Endothelial cell of umbilical vein (primary cell): ENCODE measurements around the gene BCL2. TPM values are rescaled to one million over a fixed set of nuclear protein-coding genes. Genes with fewer than 3 reads are reported as not detected.

Source experiments
- BruUV-seq: library from RNA; stranded (reverse); fragments of 400-500 nt; replicated peaks from 2 replicates; lab custom pipeline; 2021; lab: Mats Ljungman, UMichigan
- CTCF ChIA-PET: fragments of 300-600, 350-600 bp; sonication (Branson Sonifier 250); formaldehyde crosslinking; loops from one replicate; lab custom pipeline; 2021; ENCODE audit warnings: antibody characterized with exemption, inconsistent platforms; lab: Charles Lee
- POLR2A ChIA-PET: fragments of 300-600, 350-600 bp; sonication (Branson Sonifier 250); formaldehyde crosslinking; loops from one replicate; lab custom pipeline; 2021; ENCODE audit warnings: antibody characterized with exemption, inconsistent platforms; lab: Charles Lee
- DNase-seq: peaks from one replicate; pipeline ENCODE4 v3.0.0-alpha.2; 2011; ENCODE audit warnings: low read depth, low spot score
- FAIRE-seq: peaks from 2 replicates; lab custom pipeline; 2011; peaks lifted over from hg19 to GRCh38; lab: Jason Lieb, UNC
- H2AFZ ChIP-seq: 2 replicates; pipeline ENCODE4 v1.6.0; 2012; ENCODE audit warnings: low read depth, low read length, control low read depth, inconsistent platforms
- H3K27ac ChIP-seq: 2 replicates; pipeline ENCODE4 v1.5.1; 2011; ENCODE audit warnings: low read depth, mild to moderate bottlenecking, control low read depth, low read length, moderate library complexity; ENCODE audit not compliant: insufficient read depth
- H3K27me3 ChIP-seq, 2 experiments: 2 replicates each; pipeline versions ENCODE4 v1.6.0 to v1.6.1; 2011; ENCODE audit warnings: low read length in 2 of 2, mixed read lengths in 1 of 2; ENCODE audit not compliant: control insufficient read depth in 2 of 2, insufficient read depth in 2 of 2
- H3K36me3 ChIP-seq, 2 experiments: 2 replicates in 1 of 2; 3 replicates in 1 of 2; pipeline ENCODE4 v1.5.1; 2011; ENCODE audit warnings: low read length in 2 of 2, mild to moderate bottlenecking in 1 of 2, moderate library complexity in 1 of 2; ENCODE audit not compliant: control insufficient read depth in 2 of 2, insufficient read depth in 2 of 2; ENCODE audit errors: extremely low read depth in 1 of 2
- H3K4me1 ChIP-seq: 3 replicates; pipeline ENCODE4 v1.5.1; 2011; ENCODE audit warnings: mild to moderate bottlenecking, low read length; ENCODE audit not compliant: control insufficient read depth, insufficient read depth; ENCODE audit errors: extremely low read depth
- H3K4me2 ChIP-seq: 2 replicates; pipeline ENCODE4 v1.6.1; 2011; ENCODE audit warnings: low read length, control low read depth, mixed read lengths; ENCODE audit not compliant: insufficient read depth
- H3K4me3 ChIP-seq, 3 experiments: fragments of 200-600 bp in 1 of 3; sonication (generic), shearing (Covaris generic) in 1 of 3; replicated peaks in 1 of 3; 2 replicates each; pipeline ENCODE4 v1.5.1; 2011 to 2016; ENCODE audit warnings: control low read depth in 3 of 3, low read length in 3 of 3, mild to moderate bottlenecking in 2 of 3, inconsistent platforms in 1 of 3, low read depth in 1 of 3, moderate library complexity in 1 of 3; ENCODE audit not compliant: insufficient read depth in 1 of 3
- H3K79me2 ChIP-seq: 2 replicates; pipeline ENCODE4 v1.6.0; 2012; ENCODE audit warnings: low read length, inconsistent platforms; ENCODE audit not compliant: control insufficient read depth, insufficient read depth
- H3K9ac ChIP-seq: replicated peaks from 2 replicates; pipeline ENCODE3; 2011; ENCODE audit warnings: low read length, control low read depth; ENCODE audit not compliant: insufficient read depth; ENCODE audit errors: extremely low read depth
- H3K9me1 ChIP-seq: replicated peaks from 3 replicates; pipeline ENCODE4 v1.6.0; 2011; ENCODE audit warnings: mild to moderate bottlenecking, low read length; ENCODE audit not compliant: control insufficient read depth, insufficient read depth; ENCODE audit errors: extremely low read depth
- H3K9me3 ChIP-seq: replicated peaks from 2 replicates; pipeline ENCODE4 v1.5.1; 2012; ENCODE audit warnings: low read length, inconsistent platforms; ENCODE audit not compliant: control insufficient read depth, insufficient read depth
- H4K20me1 ChIP-seq: replicated peaks from 2 replicates; pipeline ENCODE3; 2011; ENCODE audit warnings: mild to moderate bottlenecking, low read length; ENCODE audit not compliant: control insufficient read depth, insufficient read depth; ENCODE audit errors: extremely low read depth
- CTCF ChIP-seq, 2 donors: IDR thresholded peaks; 1 replicate in 1 of 2; 2 replicates in 1 of 2; pipeline ENCODE4 v1.5.1; 2011; ENCODE audit warnings: low read length in 2 of 2, mild to moderate bottlenecking in 2 of 2, moderate library complexity in 2 of 2, control low read depth in 1 of 2, inconsistent platforms in 1 of 2, low read depth in 1 of 2; ENCODE audit not compliant: insufficient read depth in 1 of 2; ENCODE audit errors: extremely low read depth in 1 of 2
- EZH2 ChIP-seq: IDR thresholded peaks from 2 replicates; pipeline ENCODE4 v1.6.1; 2012; ENCODE audit warnings: borderline replicate concordance, low read depth, mild to moderate bottlenecking, moderate library complexity, low read length, inconsistent platforms; ENCODE audit not compliant: severe bottlenecking
- FOS ChIP-seq: IDR thresholded peaks from 2 replicates; pipeline ENCODE4 v1.6.1; 2011; ENCODE audit warnings: mild to moderate bottlenecking, low read length, moderate library complexity, borderline replicate concordance; ENCODE audit not compliant: insufficient read depth
- GATA2 ChIP-seq: IDR thresholded peaks from 2 replicates; pipeline ENCODE4 v1.7.0; 2011; ENCODE audit warnings: low read depth, mild to moderate bottlenecking, moderate library complexity, mixed read lengths, low read length; ENCODE audit not compliant: insufficient read length, insufficient read depth
- JUN ChIP-seq: IDR thresholded peaks from 2 replicates; pipeline ENCODE4 v1.6.1; 2011; ENCODE audit warnings: borderline replicate concordance, low read depth; ENCODE audit not compliant: insufficient read length, insufficient read depth
- MYC ChIP-seq: IDR thresholded peaks from one replicate; pipeline ENCODE4 v1.6.1; 2011; ENCODE audit warnings: mild to moderate bottlenecking, low read depth, low read length
- POLR2A ChIP-seq: IDR thresholded peaks from 2 replicates; pipeline ENCODE4 v1.6.1; 2012; ENCODE audit warnings: low read depth, mild to moderate bottlenecking, control low read depth, low read length
- POLR2AphosphoS5 ChIP-seq: IDR thresholded peaks from 2 replicates; pipeline ENCODE4 v1.6.1; 2012; ENCODE audit warnings: low read depth, mild to moderate bottlenecking, control low read depth, low read length, moderate library complexity; ENCODE audit not compliant: insufficient read depth
- dilution Hi-C: fragments of 300-500 bp; cut with MboI; formaldehyde crosslinking; loops from one replicate; pipeline ENCODE4 v1.15.0; 2019; ENCODE audit warnings: low sequenced_read_pairs; ENCODE audit not compliant: extremely low pct_ligation_motif_present
- intact Hi-C: fragments of 100-400 bp; cut with micrococcal nuclease; formaldehyde crosslinking; loops from one replicate; pipeline ENCODE4 v1.10.0; 2022
- polyA plus RNA-seq, 4 experiments: library from polyadenylated mRNA; depleted of rRNA in 3 of 4; stranded (reverse) in 3 of 4; unstranded in 1 of 4; fragments of >200 nt; gene quantifications; 2 replicates each; pipeline versions ENCODE4 v1.2.1 to v1.2.3, GENCODE V29; 2011 to 2012; ENCODE audit warnings: missing spikeins in 1 of 4
- total RNA-seq: library from RNA; stranded (reverse); gene quantifications from 2 replicates; pipeline ENCODE4 v1.2.3, GENCODE V29; 2021
- TF ChIP-seq, protein P1 (sequence below): IDR thresholded peaks from 2 replicates; pipeline ENCODE4 v1.6.1; 2011; ENCODE audit not compliant: insufficient read depth, insufficient read length

BCL2 gene
- total and polyA plus RNA-seq, 2 donors (not counting 3 experiments of a cell fraction or from before 2014, with no cell fraction given) = 0.35 to 5.0 TPM

- dilution Hi-C loops = no loop called here
- POLR2A ChIA-PET = no interaction called here
- Histone ChIP-seq H3K36me3 (no peaks in the 10 kb centered on the region), H2AFZ (no peak overlapping the region), H3K27me3 (peaks cover 0 to 2% of the 10 kb centered on the region in 2 experiments), H3K27ac (no peak overlapping the region), H3K9ac (no peak overlapping the region), H3K4me3 (no peak overlapping the region), H3K4me2 (no peak overlapping the region), H3K79me2 (no peaks in the 10 kb centered on the region), H3K9me1 (no peaks in the 10 kb centered on the region), H3K4me1 (no peaks in the 10 kb centered on the region), H3K9me3 (no peaks in the 10 kb centered on the region), H4K20me1 (no peaks in the 10 kb centered on the region)
- DNase-seq (no peak), FAIRE-seq (no peak)
- no TSS peak for BruUV-seq
- CTCF ChIA-PET = no interaction called here
- TF ChIP-seq CTCF (IDR thresholded peaks at IDR 0.05; ENCODE audit: extremely low read depth in 1 of 2, insufficient read depth in 1 of 2, low read depth in 1 of 2, low read length in 2 of 2) = no peak
- intact Hi-C loops = no loop called here
Observed at GRCh38 chr18:63253014-63253413, 66.6 kb downstream of the BCL2 start.

- dilution Hi-C loops (no loop called here), intact Hi-C loops (no loop called here)
- BruUV-seq = no TSS peak
- Histone ChIP-seq H4K20me1 (no peaks in the 10 kb centered on the region), H3K4me1 (no peaks in the 10 kb centered on the region), H3K9me3 (no peaks in the 10 kb centered on the region), H3K4me3 (no peak overlapping the region), H3K9ac (no peak overlapping the region), H3K27ac (no peak overlapping the region), H3K9me1 (no peaks in the 10 kb centered on the region), H3K36me3 (no peaks in the 10 kb centered on the region), H3K4me2 (no peak overlapping the region), H2AFZ (no peak overlapping the region), H3K27me3 (peaks cover 0 to 2% of the 10 kb centered on the region in 2 experiments), H3K79me2 (no peaks in the 10 kb centered on the region)
- DNase-seq (no peak), FAIRE-seq (no peak)
- CTCF ChIA-PET = no interaction called here
- TF ChIP-seq EZH2 (no peak), CTCF (IDR thresholded peaks at IDR 0.05; ENCODE audit: extremely low read depth in 1 of 2, insufficient read depth in 1 of 2, low read depth in 1 of 2, low read length in 2 of 2) (no peak), POLR2A (no peak), MYC (no peak), POLR2AphosphoS5 (no peak), GATA2 (no peak), JUN (no peak), FOS (no peak)
- TF ChIP-seq, protein P1, sequence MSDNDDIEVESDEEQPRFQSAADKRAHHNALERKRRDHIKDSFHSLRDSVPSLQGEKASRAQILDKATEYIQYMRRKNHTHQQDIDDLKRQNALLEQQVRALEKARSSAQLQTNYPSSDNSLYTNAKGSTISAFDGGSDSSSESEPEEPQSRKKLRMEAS = no peak
- POLR2A ChIA-PET = no interaction called here
Observed at GRCh38 chr18:63249771-63250170, 69.8 kb downstream of the BCL2 start.
